ENCODE measurements around the gene TMEM14B. TPM values are rescaled to one million over a fixed set of nuclear protein-coding genes. Genes with fewer than 3 reads are reported as not detected.

Gene TMEM14B
- total RNA-seq, 2 experiments from 2014 or later: 41.8 to 44.1 TPM

- no peaks in the 10 kb centered on the region for H3K27me3 Mint-ChIP-seq
- POLR2A ChIA-PET: no interaction called here
- H3K27ac ChIP-seq (ENCODE audit: low read depth in 1 of 2, low read length in 2 of 2): no peak overlapping the region
- DNase-seq: no peak
- intact Hi-C loops (cut with DNase I, micrococcal nuclease): no loop called here
- ATAC-seq (ENCODE audit: poor library complexity): no peak
- H3K9me3 ChIP-seq (ENCODE audit: control insufficient read depth in 1 of 2, insufficient read depth in 1 of 2, low read length in 2 of 2): no peaks in the 10 kb centered on the region
- peaks cover 55% of the 10 kb centered on the region for H3K36me3 Mint-ChIP-seq (ENCODE audit: low read depth)
- H3K36me3 ChIP-seq (ENCODE audit: insufficient read depth, low read length): peaks cover 9% of the 10 kb centered on the region
- CTCF ChIA-PET: no interaction called here
- H3K27me3 ChIP-seq (ENCODE audit: control insufficient read depth in 1 of 2, insufficient read depth in 2 of 2, low read length in 2 of 2): no peaks in the 10 kb centered on the region
- TF ChIP-seq CTCF (IDR thresholded peaks at IDR 0.05): no peak
- H3K4me1 ChIP-seq (ENCODE audit: insufficient read depth, low read length): no peaks in the 10 kb centered on the region
- no peak overlapping the region for H3K4me3 Mint-ChIP-seq
- peaks cover 6% of the 10 kb centered on the region for H3K4me1 Mint-ChIP-seq (ENCODE audit: low read depth)
- H3K4me3 ChIP-seq (ENCODE audit: low read length): no peak overlapping the region
- H3K9me3 Mint-ChIP-seq: no peaks in the 10 kb centered on the region
- no peak overlapping the region for H3K27ac Mint-ChIP-seq
Measured at GRCh38 chr6:10779076-10779475, 31.5 kb downstream of the TMEM14B start.

- H3K27me3 Mint-ChIP-seq: no peaks in the 10 kb centered on the region
- TF ChIP-seq CTCF (IDR thresholded peaks at IDR 0.05): no peak
- CTCF ChIA-PET: no interaction called here
- no peaks in the 10 kb centered on the region for H3K9me3 ChIP-seq (ENCODE audit: control insufficient read depth in 1 of 2, insufficient read depth in 1 of 2, low read length in 2 of 2)
- peaks cover 22% of the 10 kb centered on the region for H3K36me3 Mint-ChIP-seq (ENCODE audit: low read depth)
- DNase-seq: no peak
- intact Hi-C loops (cut with DNase I, micrococcal nuclease): no loop called here
- H3K27ac ChIP-seq (ENCODE audit: low read depth in 1 of 2, low read length in 2 of 2): no peak overlapping the region
- POLR2A ChIA-PET: no interaction called here
- H3K4me1 Mint-ChIP-seq (ENCODE audit: low read depth): no peaks in the 10 kb centered on the region
- H3K36me3 ChIP-seq (ENCODE audit: insufficient read depth, low read length): peaks cover 2% of the 10 kb centered on the region
- no peak overlapping the region for H3K4me3 ChIP-seq (ENCODE audit: low read length)
- H3K9me3 Mint-ChIP-seq: no peaks in the 10 kb centered on the region
- no peak overlapping the region for H3K27ac Mint-ChIP-seq
- no peaks in the 10 kb centered on the region for H3K4me1 ChIP-seq (ENCODE audit: insufficient read depth, low read length)
- H3K4me3 Mint-ChIP-seq: no peak overlapping the region
- no peak for ATAC-seq (ENCODE audit: poor library complexity)
- no peaks in the 10 kb centered on the region for H3K27me3 ChIP-seq (ENCODE audit: control insufficient read depth in 1 of 2, insufficient read depth in 2 of 2, low read length in 2 of 2)
Measured at GRCh38 chr6:10791673-10792072, 44.1 kb downstream of the TMEM14B start.

- no peak for ATAC-seq (ENCODE audit: poor library complexity)
- Histone ChIP-seq H3K27me3 (ENCODE audit: control insufficient read depth in 1 of 2, insufficient read depth in 2 of 2, low read length in 2 of 2) (no peaks in the 10 kb centered on the region), H3K4me3 (ENCODE audit: low read length) (no peak overlapping the region), H3K36me3 (ENCODE audit: insufficient read depth, low read length) (peaks cover 2% of the 10 kb centered on the region), H3K27ac (ENCODE audit: low read depth in 1 of 2, low read length in 2 of 2) (no peak overlapping the region), H3K4me1 (ENCODE audit: insufficient read depth, low read length) (no peaks in the 10 kb centered on the region), H3K9me3 (ENCODE audit: control insufficient read depth in 1 of 2, insufficient read depth in 1 of 2, low read length in 2 of 2) (no peaks in the 10 kb centered on the region)
- POLR2A ChIA-PET: no interaction called here
- H3K27ac Mint-ChIP-seq: no peak overlapping the region
- CTCF ChIA-PET: no interaction called here
- intact Hi-C loops (cut with DNase I, micrococcal nuclease): no loop called here
- H3K4me1 Mint-ChIP-seq (ENCODE audit: low read depth): no peaks in the 10 kb centered on the region
- DNase-seq: no peak
- H3K9me3 Mint-ChIP-seq: no peaks in the 10 kb centered on the region
- no peaks in the 10 kb centered on the region for H3K27me3 Mint-ChIP-seq
- H3K36me3 Mint-ChIP-seq (ENCODE audit: low read depth): peaks cover 22% of the 10 kb centered on the region
- no peak for TF ChIP-seq CTCF (IDR thresholded peaks at IDR 0.05)
- no peak overlapping the region for H3K4me3 Mint-ChIP-seq
Measured at GRCh38 chr6:10792101-10792500, 44.5 kb downstream of the TMEM14B start.
